ENCODE measurements around the gene FRAT1. TPM values are rescaled to one million over a fixed set of nuclear protein-coding genes. Genes with fewer than 3 reads are reported as not detected.

The FRAT1 gene
- total RNA-seq, 2 donors from 2014 or later, result 3.0 to 6.5 TPM

DNA sequence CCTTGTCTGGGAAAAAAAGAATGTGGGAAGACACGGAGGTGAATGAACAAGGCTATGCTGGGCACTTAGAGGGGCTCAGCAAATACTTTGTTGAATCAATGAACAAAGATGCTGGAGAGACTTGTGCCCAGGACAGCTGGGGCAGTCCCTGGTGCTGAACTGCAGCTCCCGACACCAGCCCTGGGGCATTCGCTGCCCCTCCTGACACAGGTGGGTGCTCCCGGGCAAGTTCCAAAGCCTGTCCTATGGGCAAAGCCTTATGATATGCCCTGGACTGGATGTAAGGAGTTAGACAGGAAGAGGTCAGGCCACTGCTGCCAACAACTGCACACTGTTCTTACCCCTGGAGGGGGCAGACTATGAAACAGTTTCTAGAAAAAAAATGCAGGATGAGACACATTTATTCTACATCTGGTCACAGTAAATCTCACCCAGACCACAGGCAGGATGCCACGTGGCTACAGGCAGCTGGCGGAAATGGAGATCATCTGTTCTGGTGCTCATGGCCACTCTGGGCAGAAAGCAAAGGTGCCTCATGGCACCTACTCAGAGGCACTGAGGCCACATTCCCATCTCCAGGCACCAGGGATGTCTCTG is 37.3 kb downstream of the FRAT1 start:
- H3K4me3 ChIP-seq, result no peak overlapping the region
- intact Hi-C loops (cut with DNase I), result no loop called here
- no peaks in the 10 kb centered on the region for H3K4me1 ChIP-seq
- H3K27ac ChIP-seq, result no peak overlapping the region
- no peak for DNase-seq
- no peaks in the 10 kb centered on the region for H3K9me3 ChIP-seq
- 80 to 86% methylated on average over 6 of the region's 6 CpGs for WGBS, 2 donors
- H3K36me3 ChIP-seq (replicated peaks in 1 of 2; ENCODE audit: insufficient read depth in 1 of 2, low read depth in 2 of 2), result peaks cover 0 to 16% of the 10 kb centered on the region in 2 donors
- H3K27me3 ChIP-seq, result no peaks in the 10 kb centered on the region
- no peak for ATAC-seq
- TF ChIP-seq, protein P1, sequence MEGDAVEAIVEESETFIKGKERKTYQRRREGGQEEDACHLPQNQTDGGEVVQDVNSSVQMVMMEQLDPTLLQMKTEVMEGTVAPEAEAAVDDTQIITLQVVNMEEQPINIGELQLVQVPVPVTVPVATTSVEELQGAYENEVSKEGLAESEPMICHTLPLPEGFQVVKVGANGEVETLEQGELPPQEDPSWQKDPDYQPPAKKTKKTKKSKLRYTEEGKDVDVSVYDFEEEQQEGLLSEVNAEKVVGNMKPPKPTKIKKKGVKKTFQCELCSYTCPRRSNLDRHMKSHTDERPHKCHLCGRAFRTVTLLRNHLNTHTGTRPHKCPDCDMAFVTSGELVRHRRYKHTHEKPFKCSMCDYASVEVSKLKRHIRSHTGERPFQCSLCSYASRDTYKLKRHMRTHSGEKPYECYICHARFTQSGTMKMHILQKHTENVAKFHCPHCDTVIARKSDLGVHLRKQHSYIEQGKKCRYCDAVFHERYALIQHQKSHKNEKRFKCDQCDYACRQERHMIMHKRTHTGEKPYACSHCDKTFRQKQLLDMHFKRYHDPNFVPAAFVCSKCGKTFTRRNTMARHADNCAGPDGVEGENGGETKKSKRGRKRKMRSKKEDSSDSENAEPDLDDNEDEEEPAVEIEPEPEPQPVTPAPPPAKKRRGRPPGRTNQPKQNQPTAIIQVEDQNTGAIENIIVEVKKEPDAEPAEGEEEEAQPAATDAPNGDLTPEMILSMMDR (IDR thresholded peaks at IDR 0.05), result no peak
- TF ChIP-seq POLR2A (IDR thresholded peaks at IDR 0.05), result no peak

DNA sequence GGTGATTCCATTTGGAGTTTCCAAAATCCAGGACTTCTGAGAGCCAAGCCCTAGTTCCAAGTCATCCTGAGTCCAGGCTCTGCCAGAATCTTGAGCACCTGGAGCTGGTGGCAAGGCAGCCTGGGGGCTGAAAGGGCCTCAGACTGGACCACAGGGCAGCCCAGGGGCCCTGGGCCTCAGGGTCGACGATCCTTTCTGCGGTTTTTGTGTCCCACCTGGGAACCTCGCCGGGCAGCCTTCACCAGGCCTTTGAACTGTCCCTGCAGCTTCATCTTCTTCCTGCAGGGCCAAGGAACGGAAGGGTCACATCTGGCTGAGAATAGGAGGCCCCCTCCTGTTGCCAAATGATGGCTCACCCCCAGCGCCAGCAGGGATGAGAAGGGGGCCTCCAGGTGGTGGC is 37.8 kb downstream of the FRAT1 start:
- H3K27me3 ChIP-seq, result no peaks in the 10 kb centered on the region
- no peak for DNase-seq
- no peak overlapping the region for H3K4me3 ChIP-seq
- no peak for ATAC-seq
- no peak for TF ChIP-seq POLR2A (IDR thresholded peaks at IDR 0.05)
- TF ChIP-seq, protein P1 (IDR thresholded peaks at IDR 0.05), result no peak
- 86 to 100% methylated on average over 1 to 7 of the region's 7 CpGs for WGBS, 2 donors
- intact Hi-C loops (cut with DNase I), result no loop called here
- H3K4me1 ChIP-seq, result no peaks in the 10 kb centered on the region
- peaks cover 0 to 16% of the 10 kb centered on the region in 2 donors for H3K36me3 ChIP-seq (replicated peaks in 1 of 2; ENCODE audit: insufficient read depth in 1 of 2, low read depth in 2 of 2)
- no peaks in the 10 kb centered on the region for H3K9me3 ChIP-seq
- H3K27ac ChIP-seq, result no peak overlapping the region

DNA sequence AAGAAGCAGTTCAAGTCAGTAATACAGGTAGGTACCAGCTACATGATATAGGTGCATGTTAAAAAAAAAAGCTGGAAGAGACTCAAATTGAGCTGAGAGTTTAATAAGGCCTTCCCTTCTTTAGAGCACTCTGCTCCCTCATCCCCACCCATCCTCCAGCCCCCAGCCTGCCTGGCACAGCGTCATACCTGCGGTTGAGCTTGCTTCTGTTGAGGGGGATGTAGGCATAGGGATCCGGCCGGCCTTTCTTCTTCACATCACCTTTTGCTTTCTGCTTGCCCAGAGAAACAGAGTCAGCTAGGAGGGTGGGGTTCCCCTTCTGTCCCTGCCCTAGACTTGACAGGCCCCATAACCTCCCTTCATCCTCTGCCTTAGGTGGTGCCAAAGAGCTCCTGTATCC is 39.3 kb downstream of the FRAT1 start:
- DNase-seq, result no peak
- Histone ChIP-seq H3K27ac (no peak overlapping the region), H3K36me3 (replicated peaks in 1 of 2; ENCODE audit: insufficient read depth in 1 of 2, low read depth in 2 of 2) (peaks cover 0 to 20% of the 10 kb centered on the region in 2 donors), H3K9me3 (no peaks in the 10 kb centered on the region), H3K4me3 (no peak overlapping the region), H3K27me3 (no peaks in the 10 kb centered on the region), H3K4me1 (no peaks in the 10 kb centered on the region)
- ATAC-seq, result no peak
- TF ChIP-seq POLR2A (IDR thresholded peaks at IDR 0.05), result no peak
- TF ChIP-seq, protein P1 (IDR thresholded peaks at IDR 0.05), result no peak
- intact Hi-C loops (cut with DNase I), result no loop called here
- 95 to 100% methylated on average over 2 to 4 of the region's 4 CpGs for WGBS, 2 donors

DNA sequence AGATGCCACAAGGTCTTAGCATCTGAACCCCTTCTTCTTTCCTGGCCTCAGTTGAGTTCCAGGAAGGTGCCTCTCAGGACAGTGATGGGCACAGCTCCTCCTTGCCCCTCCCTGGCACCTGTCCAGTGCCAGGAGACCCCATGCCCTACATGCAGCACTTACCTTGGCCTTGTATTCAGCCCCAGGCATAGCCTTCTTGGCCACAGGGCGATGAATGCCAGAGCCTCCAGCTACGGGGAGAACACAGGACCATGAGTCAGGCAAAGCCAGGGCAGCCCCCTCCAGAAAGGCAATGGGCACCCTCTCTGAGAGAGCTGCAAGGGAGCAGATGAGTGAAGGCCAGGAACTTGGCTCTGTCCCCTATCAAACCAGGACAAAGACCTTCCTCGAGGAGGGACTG is 39.7 kb downstream of the FRAT1 start:
- peaks cover 0 to 24% of the 10 kb centered on the region in 2 donors for H3K36me3 ChIP-seq (replicated peaks in 1 of 2; ENCODE audit: insufficient read depth in 1 of 2, low read depth in 2 of 2)
- H3K27me3 ChIP-seq, result no peaks in the 10 kb centered on the region
- H3K4me3 ChIP-seq, result no peak overlapping the region
- intact Hi-C loops (cut with DNase I), result no loop called here
- no peak for DNase-seq
- ATAC-seq, result no peak
- H3K9me3 ChIP-seq, result no peaks in the 10 kb centered on the region
- 66 to 100% methylated on average over 2 to 3 of the region's 3 CpGs for WGBS, 2 donors
- H3K4me1 ChIP-seq, result no peaks in the 10 kb centered on the region
- no peak for TF ChIP-seq POLR2A (IDR thresholded peaks at IDR 0.05)
- TF ChIP-seq, protein P1 (IDR thresholded peaks at IDR 0.05), result no peak
- no peak overlapping the region for H3K27ac ChIP-seq

Measured in body of pancreas (tissue), 4 donors.